HL-60/S4 treated with phorbol 12-myristate 13-acetate at 8.2 ng/mL for 4 days and 3 days (cell line): ENCODE data around the gene DDX10.
"Not testable (repeated sequence)": the region's sequence is repeated elsewhere in the genome, so short reads cannot be mapped to it uniquely, and the experiment has no call there.

ENCODE experiments used
- in situ Hi-C: fragments of 300-500 bp; cut with MboI; formaldehyde crosslinking; loops from 2 replicates; pipeline ENCODE4 v1.15.0; 2022; ENCODE audit warnings: low sequenced_read_pairs

Gene DDX10

DNA sequence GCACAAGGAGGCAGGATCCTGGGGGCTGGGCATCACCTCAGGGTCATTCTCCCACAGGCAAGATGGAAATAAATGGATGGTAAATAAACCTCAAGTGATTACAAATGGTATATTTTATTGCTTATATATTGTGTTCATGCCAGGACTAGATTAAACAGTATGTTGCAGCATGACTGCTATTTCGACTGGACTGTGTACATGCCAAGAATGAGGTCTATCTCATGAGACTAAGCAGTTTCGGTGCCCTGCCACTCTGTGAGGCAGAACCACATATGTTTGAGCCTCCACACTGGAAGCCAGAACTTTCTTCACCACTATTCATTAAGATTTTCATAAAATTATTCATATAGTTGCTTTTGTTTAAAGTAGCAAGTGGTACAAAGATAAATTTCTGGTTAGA is 140.2 kb downstream of the DDX10 start:
- in situ Hi-C loops, result no loop called here

DNA sequence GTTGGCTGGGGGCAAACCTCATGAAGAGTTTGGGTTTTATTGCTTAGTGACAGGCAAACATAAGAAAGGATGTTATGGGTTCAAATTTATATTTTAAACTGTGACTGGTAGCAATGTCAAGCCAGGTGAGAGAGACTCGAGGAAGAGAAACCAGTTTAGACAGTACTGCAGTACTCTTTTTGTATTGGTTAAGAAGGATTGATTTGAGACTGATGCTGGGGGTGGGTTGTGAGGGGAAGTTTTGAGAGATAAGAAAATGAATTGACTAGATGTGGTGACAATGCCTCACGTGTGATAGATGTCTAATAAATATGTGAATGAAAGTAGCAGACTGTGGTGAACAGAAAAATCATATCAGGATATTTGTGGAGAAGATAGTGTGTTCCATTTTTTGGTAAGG is 142.4 kb downstream of the DDX10 start:
- in situ Hi-C loops, result no loop called here

DNA sequence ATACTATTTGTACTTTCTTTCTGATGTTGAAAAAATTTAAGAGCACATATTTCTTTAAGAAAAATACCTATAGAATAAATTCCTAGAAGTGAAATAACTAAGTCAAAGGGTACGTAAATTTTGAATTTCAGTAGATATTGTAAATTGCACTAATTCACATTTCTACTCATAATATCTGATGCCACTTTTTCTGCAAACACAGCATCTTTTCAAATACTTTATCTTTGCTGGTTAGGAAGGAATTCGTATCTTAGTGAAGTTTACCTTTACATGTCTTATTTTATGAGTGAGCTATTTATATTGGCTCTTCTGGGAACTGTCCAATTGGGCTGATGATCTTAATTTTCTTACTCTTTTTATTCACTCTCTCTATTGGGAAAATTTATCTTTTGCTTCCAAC is 148.2 kb downstream of the DDX10 start:
- in situ Hi-C loops, result no loop called here

DNA sequence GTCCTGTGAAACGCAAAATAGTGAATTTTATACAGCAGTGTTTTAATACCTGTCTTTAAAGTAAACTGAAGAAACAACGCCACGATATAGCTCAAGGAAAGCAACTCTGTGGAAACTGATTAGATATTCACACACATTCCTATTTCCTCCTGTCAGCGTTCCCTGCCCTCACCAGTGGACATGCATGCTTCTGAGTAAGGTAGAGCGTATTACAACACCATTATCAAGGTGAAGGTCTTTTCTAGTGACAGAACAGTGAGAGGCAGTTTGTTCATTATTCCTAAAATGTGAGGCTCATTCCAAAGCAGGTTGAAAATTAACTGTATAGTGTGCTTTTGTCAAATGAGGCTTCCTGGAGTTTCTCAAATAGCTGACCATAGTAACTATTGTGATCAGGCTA is 153.1 kb downstream of the DDX10 start:
- in situ Hi-C loops, result no loop called here

DNA sequence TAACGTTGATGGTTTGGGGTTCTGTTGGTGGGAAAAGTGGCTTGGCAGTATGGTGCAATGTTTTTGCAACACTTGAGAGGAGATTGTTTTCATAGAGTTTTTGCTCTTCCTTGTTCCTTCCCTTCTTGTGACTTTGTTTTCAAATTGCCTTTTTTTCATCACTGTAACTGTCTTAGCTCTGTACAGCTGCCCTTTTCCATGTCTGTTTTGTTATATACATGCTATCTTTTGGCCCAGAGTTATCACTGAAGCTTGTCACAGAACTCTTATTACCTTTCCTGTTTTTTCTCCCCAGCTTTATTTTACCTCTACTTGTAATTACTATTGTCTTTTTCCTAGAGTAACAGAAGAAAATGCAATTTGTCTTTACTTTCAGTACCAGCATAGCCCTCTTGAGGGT is 154.1 kb downstream of the DDX10 start:
- in situ Hi-C loops, result no loop called here

DNA sequence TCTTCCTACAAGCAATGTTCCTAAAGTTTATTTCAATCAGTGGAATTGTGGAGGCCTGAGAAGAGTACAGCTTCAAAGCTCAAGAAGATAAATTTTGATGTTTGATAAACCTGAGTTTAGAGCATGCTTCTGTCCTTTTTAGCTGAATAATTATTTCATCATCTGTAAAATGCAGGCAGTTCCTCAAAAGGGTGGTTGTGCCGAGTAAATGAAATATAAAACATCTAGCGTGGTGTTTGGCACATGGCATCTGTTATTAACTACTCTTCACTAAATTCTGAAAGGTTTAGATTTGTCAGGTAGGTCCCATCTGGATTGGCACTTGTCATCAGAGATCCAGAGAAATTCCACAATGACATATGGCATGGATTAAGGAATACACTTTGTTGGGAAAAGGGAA is 155.1 kb downstream of the DDX10 start:
- in situ Hi-C loops, result no loop called here

DNA sequence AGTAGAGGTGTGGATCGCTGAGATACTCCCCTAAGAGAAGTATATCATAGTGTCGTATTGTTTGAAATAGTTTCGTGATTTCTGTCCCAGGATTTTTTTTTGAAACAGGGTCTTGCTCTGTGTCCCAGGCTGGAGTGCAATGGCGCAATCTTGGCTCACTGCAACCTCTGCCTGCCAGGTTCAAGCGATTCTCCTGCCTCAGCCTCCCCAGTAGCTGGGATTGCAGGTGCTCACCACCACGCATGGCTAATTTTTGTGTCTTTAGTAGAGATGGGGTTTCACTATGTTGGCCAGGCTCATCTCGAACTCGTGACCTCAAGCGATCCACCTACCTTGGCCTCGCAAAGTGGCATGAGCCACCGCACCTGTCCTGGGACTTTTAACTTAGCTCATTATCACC is 159.1 kb downstream of the DDX10 start:
- in situ Hi-C loops, result not testable (repeated sequence)

DNA sequence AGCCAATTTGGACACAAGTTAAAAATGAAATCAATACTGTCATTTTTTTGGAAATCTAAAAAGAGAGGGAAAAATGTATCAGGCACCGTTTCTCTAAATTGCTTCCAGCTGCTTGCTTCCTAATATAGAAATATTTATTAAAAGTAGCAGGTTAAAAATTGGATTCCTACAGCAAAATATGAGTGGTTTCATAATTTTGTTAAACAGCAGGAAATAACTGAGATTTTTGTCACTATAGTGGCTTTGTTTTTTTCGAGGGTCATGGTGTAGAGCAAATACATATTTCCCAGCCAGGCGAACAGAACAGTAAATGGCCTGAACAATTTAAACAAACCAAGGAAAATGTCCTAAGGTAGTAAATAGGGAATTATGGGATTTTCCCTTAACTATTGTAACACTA is 159.7 kb downstream of the DDX10 start:
- in situ Hi-C loops, result no loop called here

DNA sequence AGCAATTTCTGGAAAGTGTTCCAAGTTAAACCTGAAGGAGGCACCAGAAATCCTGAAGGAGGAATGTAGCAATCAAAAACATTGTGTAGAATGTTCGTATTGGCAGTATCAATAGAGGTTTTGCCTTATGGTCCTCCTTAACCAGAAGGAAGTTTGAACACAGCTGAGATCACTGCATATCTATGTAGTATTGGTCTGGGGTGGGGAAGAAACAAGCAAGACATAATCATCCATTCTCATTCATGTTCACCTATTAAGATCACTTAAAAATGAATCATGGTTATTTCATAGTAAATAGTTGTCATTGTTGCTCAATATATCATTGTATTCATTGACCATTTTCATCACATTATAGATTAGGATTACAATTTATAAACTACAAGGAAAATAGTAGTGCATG is 160.5 kb downstream of the DDX10 start:
- in situ Hi-C loops, result no loop called here

DNA sequence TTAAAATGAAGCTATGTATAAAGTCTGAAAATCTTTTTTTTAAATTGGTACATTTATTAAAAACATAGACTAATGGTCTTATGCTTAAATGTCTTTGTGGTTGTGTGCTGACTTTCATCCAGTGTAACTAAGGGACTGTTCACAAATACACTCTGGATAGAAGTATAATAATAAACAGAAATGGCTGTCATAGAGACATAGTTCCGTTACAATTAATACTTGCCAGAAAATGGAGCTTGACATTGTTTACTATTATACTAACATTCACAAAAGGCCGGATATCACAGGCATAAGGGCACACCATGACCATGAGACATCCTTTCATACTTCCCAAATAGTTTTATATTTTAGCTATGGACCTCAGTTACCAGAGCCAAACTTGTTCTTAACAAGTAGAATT is 161.3 kb downstream of the DDX10 start:
- in situ Hi-C loops, result no loop called here

DNA sequence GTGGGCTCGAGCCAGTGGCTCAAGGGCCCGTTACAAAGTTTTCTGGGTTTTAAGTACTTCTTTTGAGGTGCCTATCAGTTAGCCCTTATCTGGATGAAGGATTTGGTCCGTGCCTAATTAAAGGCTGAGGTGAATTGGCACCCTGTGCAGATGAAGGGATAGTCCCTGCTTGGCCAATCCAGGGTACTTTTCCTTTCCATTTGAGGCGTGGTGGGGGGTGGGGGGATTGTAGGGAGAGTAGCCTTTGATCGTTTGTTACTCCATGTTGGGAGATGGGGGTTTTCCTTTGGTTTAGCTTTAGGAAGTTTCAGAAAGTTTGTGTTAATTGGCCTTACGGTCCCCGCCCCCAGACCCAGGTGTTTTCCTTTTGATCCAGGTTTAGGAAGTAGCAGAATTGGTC is 170.8 kb downstream of the DDX10 start:
- in situ Hi-C loops, result no loop called here

DNA sequence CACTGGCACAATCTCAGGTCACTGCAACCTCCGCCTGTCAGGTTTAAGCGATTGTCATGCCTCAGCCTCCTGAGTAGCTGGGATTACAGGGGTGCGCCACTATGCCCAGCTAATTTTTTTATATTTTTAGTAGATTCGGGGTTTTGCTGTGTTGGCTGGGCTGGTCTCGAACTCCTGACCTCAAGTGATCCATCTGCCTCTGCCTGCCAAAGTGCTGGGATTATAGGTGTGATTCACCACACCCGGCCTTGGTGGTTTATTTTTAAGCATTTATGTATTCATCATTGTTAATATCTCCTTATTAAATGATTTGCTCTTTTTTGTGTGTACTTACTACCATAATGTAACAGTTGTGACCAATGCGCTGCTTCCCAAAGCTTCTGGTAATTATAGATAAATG is 171.7 kb downstream of the DDX10 start:
- in situ Hi-C loops, result no loop called here

DNA sequence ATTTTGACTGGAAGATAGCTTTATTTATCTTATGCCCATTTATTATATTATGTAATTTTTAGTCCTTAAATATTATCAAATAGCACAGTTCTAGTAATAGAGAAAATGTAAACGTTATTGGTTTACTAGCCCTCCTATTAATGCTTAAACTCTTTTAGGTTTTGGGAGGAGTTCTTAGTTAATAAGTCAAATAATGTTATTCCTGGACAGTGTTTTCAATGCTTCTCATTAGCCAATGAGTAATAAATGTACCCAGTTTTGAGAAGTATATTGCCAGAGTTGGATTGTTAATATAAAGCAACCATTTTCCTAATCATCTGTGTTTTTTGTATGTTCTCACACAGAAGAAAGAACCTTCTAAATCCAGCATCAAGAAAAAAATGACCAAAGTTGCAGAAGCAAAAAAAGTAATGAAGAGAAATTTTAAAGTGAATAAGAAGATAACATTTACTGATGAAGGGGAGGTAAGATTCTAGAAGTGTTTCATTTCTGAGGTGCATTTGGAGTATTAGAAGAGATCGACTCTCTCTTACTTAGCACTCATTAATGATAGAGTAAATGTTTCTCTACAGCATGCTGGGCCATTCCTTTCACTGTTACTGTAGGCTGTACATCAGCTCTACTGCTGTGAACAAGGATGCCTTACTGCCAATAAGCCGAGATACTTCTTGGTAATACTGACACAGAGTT is 173.4 kb downstream of the DDX10 start:
- in situ Hi-C loops, result no loop called here

DNA sequence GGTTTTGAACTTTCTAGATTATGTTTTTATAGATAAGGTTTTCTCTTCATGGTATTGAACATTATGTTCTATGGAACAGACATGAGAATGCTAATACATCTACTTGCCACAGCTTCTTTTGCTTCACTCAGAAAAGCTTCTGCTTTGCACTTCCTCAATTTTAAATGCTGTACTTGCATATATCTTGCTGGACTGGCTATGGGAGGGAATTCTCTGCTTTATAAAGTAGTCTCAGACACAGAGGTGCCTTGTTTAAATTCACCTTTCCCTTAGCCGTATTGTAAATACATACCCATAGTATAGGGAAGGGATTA is 173.9 kb downstream of the DDX10 start:
- in situ Hi-C loops, result no loop called here

DNA sequence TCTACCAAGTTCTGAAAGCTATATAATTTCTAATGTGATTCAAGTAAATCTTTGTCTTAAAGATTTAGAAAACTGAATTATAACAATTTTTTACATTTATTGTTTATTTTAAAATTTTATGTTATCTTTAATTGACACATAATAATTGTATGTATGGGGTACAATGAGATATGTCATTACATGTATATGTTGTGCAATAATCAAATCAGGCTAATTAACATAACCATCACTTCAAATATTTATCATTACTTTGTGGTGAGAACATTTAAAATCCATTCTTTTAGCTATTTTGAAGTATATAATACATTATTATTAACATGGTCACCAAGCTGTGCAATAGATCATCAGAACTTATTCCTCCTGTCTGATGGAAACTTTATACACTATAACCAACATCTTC is 181.1 kb downstream of the DDX10 start:
- in situ Hi-C loops, result no loop called here

DNA sequence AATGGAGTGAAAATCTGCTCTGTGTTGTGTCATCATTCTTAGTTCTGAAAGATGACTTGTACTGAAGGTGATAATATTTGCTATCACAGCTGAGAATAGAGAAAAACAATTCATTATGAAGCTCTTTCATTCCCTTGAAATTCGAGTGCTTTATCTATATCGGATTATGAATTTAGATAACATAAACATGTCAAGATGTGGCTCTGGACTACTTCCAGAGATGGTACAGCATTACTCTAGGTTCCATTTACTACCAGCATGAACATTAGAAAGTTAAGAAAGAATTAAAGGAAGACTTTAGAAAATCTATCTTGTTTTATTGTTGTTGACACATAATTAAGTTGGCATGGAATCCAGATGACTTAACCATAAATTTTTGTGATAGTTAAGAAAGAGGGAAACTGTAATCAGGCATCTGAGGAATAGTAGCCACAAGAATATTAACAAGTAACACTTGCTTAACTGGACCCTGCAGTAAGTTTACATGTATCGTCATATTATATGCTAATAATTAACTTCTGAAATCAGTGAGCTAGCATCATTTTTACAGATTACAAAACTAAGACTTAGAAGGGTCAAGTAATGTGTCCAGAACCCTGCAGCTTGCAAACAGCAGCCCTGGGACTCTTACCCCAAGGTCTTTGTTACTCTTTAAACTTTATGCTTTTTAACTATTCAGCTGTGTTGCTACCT is 182.6 kb downstream of the DDX10 start:
- in situ Hi-C loops, result no loop called here

DNA sequence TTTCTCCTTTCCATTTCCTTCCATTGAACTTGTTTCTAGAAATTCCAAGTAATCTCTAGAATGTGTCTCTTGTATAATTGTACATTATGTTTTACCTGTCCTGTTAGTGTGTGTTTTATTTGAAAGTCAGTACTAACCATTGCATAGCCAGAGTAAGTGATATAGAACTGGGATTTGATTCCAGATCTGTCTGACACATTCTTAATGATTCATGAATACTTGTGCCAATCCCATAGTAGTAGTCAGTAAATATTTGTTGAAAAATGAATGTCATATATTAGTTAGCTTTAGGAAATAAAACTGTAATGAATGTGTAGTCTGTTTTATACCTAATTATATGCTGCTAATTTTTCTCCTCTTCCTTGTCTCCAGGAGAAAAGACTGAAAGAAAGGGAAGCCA is 186.9 kb downstream of the DDX10 start:
- in situ Hi-C loops, result no loop called here

DNA sequence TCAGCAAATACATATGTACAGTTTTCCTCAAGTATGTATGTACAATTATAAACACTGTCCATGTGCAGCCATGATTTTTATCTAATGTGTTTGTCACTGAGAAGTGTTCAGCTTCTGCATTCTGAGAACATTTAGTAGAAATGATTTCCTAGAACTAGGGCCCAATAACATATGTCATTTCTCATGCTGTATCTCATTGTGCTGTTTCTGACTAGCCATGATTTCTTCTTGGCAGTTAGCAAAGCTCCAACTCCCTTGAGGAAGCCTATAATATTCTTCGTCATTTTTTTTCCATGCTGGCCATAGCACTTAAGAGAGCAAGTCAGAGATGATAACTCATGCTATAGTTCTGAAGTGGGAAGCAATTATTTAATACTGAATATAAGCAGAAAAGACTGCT is 187.8 kb downstream of the DDX10 start:
- in situ Hi-C loops, result no loop called here

DNA sequence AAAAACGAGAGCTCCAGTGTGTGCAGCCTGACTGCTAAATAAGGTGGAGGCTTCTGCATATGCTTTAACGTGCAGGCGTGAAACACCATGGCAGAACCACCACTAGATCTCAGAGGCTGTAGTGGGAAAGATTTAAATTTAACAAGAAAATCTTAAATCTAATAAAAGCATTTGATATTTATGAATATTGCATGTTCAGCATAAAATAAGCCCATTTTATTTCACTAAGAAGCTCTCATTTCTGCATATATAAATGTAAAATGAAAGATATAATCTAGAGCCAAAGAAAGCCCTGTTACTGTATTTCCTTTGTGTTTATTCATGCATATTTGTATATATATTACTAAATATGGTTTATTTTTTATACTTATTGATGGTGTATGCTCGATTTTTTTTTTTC is 188.3 kb downstream of the DDX10 start:
- in situ Hi-C loops, result no loop called here

DNA sequence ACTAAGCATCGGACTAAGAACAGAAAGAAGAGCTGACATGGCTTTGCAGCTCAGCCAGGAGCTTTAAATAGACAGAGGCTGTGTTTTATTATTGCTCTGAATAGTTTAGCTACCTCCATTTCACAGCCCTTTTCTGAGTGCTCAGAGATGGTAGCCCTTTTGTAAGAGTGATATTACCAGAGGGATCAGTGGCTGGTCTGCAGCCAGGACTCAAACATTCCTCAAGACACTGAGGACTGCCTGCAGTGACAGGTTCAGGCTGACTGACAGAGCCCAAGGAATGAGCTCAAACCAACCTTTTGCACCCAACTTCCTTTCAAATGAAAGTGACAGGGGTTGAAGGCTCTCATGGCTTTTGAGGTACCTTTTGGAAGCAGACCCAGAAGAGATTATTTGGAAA is 189.0 kb downstream of the DDX10 start:
- in situ Hi-C loops, result no loop called here

DNA sequence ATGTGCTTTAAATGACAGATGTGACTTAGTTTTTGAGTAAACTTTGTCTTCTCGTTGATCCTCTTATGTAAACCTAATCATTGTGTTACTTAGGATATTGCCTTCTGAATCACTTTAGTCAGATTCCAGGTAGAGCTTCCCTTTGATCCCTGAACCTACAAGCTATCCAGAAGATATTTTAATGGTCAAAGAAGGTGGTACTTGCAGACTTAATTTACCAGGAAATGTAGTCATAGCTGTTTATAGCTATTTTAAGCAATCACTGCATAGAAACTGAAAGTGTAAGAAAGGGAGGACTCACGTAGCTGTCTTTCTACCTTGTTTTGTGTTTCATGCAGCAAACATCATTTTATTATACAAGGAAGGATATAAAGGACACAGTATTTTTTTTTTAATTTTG is 189.5 kb downstream of the DDX10 start:
- in situ Hi-C loops, result no loop called here

DNA sequence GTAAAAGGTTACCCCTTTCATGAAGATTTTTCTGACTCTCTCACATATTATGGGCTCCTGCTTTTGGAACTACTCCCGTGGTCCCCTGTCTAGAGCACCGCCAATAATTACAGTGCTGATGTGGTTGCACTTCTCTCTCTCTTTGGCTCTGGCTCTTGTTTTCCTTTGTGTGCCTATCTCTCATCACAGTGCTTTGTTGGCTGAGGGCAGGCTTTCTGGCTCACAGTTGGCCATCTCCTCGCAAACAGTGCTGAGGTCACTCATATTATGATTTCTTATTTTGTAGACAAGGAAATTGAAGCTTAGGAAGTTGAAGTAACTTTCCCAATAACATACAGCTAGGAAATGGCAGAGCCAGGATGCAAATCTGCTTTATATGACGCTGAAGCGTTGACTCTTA is 192.5 kb downstream of the DDX10 start:
- in situ Hi-C loops, result no loop called here

DNA sequence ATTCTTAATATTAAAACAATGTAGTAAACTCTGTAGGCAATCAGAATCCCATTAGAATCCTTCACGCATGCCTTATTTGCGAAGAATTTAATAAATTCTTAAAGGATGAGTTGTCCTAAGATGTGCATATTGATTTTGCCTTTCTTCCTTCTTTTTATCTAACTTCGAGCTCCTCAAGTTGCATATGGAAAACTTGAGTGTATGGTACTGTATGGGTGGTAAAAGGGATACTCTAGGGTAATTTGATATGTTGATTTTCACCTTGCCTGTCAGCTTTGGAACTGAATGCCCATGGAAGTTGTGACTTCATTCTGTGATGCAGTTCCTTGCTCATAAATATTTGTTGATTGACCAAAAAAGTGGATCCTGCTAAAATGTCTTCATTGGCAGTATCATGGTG is 193.8 kb downstream of the DDX10 start:
- in situ Hi-C loops, result no loop called here
